NCI-H1105 (cell line): ENCODE results near the gene MRPS18B.

Experiments used
- DNase-seq: peaks from one replicate; lab custom pipeline; 2025; lab: John Stamatoyannopoulos, UW

Gene MRPS18B

GRCh38 chr6:30617565-30618269 lies at the start of gene MRPS18B:
MRPS18B (plus strand) TSS chr6:30617840; CDS start chr6:30617866, 26 bp downstream.
- DNase-seq = peak; percentile 95

- DNase-seq = no peak
Measured at GRCh38 chr6:30568245-30568644, 49.4 kb upstream of the MRPS18B start.

GRCh38 chr6:30570263-30570662 lies 47.4 kb upstream of the MRPS18B start:
- no peak for DNase-seq

GRCh38 chr6:30570740-30571074 lies 46.9 kb upstream of the MRPS18B start:
- DNase-seq = no peak

- DNase-seq = peak; percentile 97
Measured at GRCh38 chr6:30571075-30571761, 46.4 kb upstream of the MRPS18B start, which contains the start of gene ABCF1. ABCF1 (plus strand) TSS chr6:30571442; CDS start chr6:30571488, 46 bp downstream.

GRCh38 chr6:30571762-30572082 lies 45.9 kb upstream of the MRPS18B start:
- no peak for DNase-seq

GRCh38 chr6:30572148-30572547 lies 45.5 kb upstream of the MRPS18B start:
- no peak for DNase-seq

- no peak for DNase-seq
Measured at GRCh38 chr6:30573113-30573512, 44.5 kb upstream of the MRPS18B start.

- DNase-seq = no peak
Measured at GRCh38 chr6:30578051-30578450, 39.6 kb upstream of the MRPS18B start.

GRCh38 chr6:30583921-30584320 lies 33.7 kb upstream of the MRPS18B start:
- no peak for DNase-seq

- no peak for DNase-seq
Measured at GRCh38 chr6:30589754-30590358, 27.8 kb upstream of the MRPS18B start.

- DNase-seq = no peak
Measured at GRCh38 chr6:30590509-30590908, 27.1 kb upstream of the MRPS18B start.

GRCh38 chr6:30591008-30591407 lies 26.6 kb upstream of the MRPS18B start:
- DNase-seq = no peak

GRCh38 chr6:30592287-30592686 lies 25.4 kb upstream of the MRPS18B start:
- DNase-seq = no peak

GRCh38 chr6:30597315-30598144 lies 20.1 kb upstream of the MRPS18B start:
- peak; percentile 32 for DNase-seq

- DNase-seq = no peak
Measured at GRCh38 chr6:30598912-30599624, 18.6 kb upstream of the MRPS18B start.

- DNase-seq = no peak
Measured at GRCh38 chr6:30599625-30600324, 17.9 kb upstream of the MRPS18B start.

- no peak for DNase-seq
Measured at GRCh38 chr6:30600451-30600961, 17.1 kb upstream of the MRPS18B start.

GRCh38 chr6:30601436-30601814 lies 16.2 kb upstream of the MRPS18B start:
- DNase-seq = no peak

GRCh38 chr6:30601815-30602641 lies 15.6 kb upstream of the MRPS18B start:
- no peak for DNase-seq
